HCT116 (cell line): ENCODE data around the gene FFAR3.

Source experiments
- CEBPB ChIP-seq: IDR thresholded peaks from 2 replicates; pipeline ENCODE4 v1.6.1; 2012; ENCODE audit warnings: low read depth
- EZH2 ChIP-seq: fragments of 200-600 bp; sonication (generic); IDR thresholded peaks from 2 replicates; pipeline ENCODE4 v1.6.1; 2017; ENCODE audit warnings: antibody characterized with exemption, mixed run types
- EZH2phosphoT487 ChIP-seq: fragments of 200-600 bp; IDR thresholded peaks from 2 replicates; pipeline ENCODE4 v1.6.1; 2018; ENCODE audit warnings: antibody characterized with exemption, borderline replicate concordance
- FOSL1 ChIP-seq: IDR thresholded peaks from 2 replicates; pipeline ENCODE4 v1.6.1; 2012; ENCODE audit warnings: low read depth
- POLR2A ChIP-seq: IDR thresholded peaks from 2 replicates; pipeline ENCODE4 v1.7.0; 2011; ENCODE audit warnings: borderline replicate concordance; ENCODE audit not compliant: insufficient read depth, insufficient read length; ENCODE audit errors: extremely low read depth
- POLR2AphosphoS5 ChIP-seq: IDR thresholded peaks from 2 replicates; pipeline ENCODE4 v1.6.1; 2011; ENCODE audit warnings: mild to moderate bottlenecking, low read depth, low read length, moderate library complexity
- SIN3A ChIP-seq: IDR thresholded peaks from 2 replicates; pipeline ENCODE4 v1.6.1; 2012; ENCODE audit warnings: low read depth
- SP1 ChIP-seq: IDR thresholded peaks from 2 replicates; pipeline ENCODE4 v1.6.1; 2012; ENCODE audit warnings: low read depth
- YY1 ChIP-seq: IDR thresholded peaks from 2 replicates; pipeline ENCODE4 v1.6.1; 2011; ENCODE audit warnings: low read length, low read depth, moderate library complexity, mild to moderate bottlenecking; ENCODE audit not compliant: insufficient replicate concordance; ENCODE audit errors: extremely low read depth
- ZFX ChIP-seq: fragments of 450-650 bp; IDR thresholded peaks from 2 replicates; pipeline ENCODE4 v1.6.1; 2017
- ZNF274 ChIP-seq: fragments of 200-500 bp; sonication (Bioruptor generic); IDR thresholded peaks from 2 replicates; pipeline ENCODE4 v1.6.1; 2014; ENCODE audit warnings: mild to moderate bottlenecking, low read depth, low read length, inconsistent platforms
- TF ChIP-seq, protein P1 (sequence below), 3 experiments: fragments of 200-600 bp in 1 of 3; sonication (generic) in 1 of 3; IDR thresholded peaks in 2 of 3; conservative IDR thresholded peaks in 1 of 3; 2 replicates each; pipeline ENCODE4 v1.5.1; 2012 to 2017; ENCODE audit warnings: low read depth in 2 of 3, low read length in 2 of 3, antibody characterized with exemption in 1 of 3, borderline replicate concordance in 1 of 3, control low read depth in 1 of 3, mild to moderate bottlenecking in 1 of 3, mixed read lengths in 1 of 3, mixed run types in 1 of 3, moderate library complexity in 1 of 3; ENCODE audit not compliant: insufficient read depth in 1 of 3
- TF ChIP-seq, protein P2 (sequence below): IDR thresholded peaks from 2 replicates; pipeline ENCODE4 v1.6.1; 2012; ENCODE audit warnings: low read depth
- TF ChIP-seq, protein P3 (sequence below): IDR thresholded peaks from 2 replicates; pipeline ENCODE4 v1.6.1; 2012

DNA sequence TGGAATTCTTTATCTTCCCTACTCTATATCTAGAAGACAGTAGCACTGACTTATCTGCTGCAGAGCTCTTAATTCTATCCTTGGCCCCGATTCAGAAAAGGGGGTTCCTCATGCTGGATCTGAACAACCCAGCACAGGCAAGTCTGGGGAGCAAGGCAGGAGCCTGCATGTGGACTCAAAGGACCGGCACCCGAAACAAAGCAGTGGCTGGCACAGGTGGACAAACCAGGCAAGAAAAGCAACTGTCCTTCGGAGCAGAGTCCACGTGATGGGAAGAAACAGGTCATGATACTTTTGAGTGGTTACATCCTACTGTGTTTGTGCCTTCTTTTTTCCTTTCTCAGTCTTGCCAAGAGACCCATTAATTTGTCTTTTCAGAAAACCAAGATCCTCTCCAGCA, 50.9 kb downstream of the FFAR3 start:
- no peak for TF ChIP-seq EZH2
- TF ChIP-seq, protein P1, sequence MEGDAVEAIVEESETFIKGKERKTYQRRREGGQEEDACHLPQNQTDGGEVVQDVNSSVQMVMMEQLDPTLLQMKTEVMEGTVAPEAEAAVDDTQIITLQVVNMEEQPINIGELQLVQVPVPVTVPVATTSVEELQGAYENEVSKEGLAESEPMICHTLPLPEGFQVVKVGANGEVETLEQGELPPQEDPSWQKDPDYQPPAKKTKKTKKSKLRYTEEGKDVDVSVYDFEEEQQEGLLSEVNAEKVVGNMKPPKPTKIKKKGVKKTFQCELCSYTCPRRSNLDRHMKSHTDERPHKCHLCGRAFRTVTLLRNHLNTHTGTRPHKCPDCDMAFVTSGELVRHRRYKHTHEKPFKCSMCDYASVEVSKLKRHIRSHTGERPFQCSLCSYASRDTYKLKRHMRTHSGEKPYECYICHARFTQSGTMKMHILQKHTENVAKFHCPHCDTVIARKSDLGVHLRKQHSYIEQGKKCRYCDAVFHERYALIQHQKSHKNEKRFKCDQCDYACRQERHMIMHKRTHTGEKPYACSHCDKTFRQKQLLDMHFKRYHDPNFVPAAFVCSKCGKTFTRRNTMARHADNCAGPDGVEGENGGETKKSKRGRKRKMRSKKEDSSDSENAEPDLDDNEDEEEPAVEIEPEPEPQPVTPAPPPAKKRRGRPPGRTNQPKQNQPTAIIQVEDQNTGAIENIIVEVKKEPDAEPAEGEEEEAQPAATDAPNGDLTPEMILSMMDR (IDR thresholded peaks at IDR 0.05 in 2 of 3, conservative IDR thresholded peaks at IDR 0.05 in 1 of 3; ENCODE audit: borderline replicate concordance in 1 of 3, insufficient read depth in 1 of 3, low read depth in 2 of 3, low read length in 2 of 3): no peak
- no peak for TF ChIP-seq POLR2A
- TF ChIP-seq SIN3A: no peak
- no peak for TF ChIP-seq POLR2AphosphoS5
- no peak for TF ChIP-seq YY1
- no peak for TF ChIP-seq EZH2phosphoT487
- TF ChIP-seq SP1: no peak
- TF ChIP-seq, protein P2, sequence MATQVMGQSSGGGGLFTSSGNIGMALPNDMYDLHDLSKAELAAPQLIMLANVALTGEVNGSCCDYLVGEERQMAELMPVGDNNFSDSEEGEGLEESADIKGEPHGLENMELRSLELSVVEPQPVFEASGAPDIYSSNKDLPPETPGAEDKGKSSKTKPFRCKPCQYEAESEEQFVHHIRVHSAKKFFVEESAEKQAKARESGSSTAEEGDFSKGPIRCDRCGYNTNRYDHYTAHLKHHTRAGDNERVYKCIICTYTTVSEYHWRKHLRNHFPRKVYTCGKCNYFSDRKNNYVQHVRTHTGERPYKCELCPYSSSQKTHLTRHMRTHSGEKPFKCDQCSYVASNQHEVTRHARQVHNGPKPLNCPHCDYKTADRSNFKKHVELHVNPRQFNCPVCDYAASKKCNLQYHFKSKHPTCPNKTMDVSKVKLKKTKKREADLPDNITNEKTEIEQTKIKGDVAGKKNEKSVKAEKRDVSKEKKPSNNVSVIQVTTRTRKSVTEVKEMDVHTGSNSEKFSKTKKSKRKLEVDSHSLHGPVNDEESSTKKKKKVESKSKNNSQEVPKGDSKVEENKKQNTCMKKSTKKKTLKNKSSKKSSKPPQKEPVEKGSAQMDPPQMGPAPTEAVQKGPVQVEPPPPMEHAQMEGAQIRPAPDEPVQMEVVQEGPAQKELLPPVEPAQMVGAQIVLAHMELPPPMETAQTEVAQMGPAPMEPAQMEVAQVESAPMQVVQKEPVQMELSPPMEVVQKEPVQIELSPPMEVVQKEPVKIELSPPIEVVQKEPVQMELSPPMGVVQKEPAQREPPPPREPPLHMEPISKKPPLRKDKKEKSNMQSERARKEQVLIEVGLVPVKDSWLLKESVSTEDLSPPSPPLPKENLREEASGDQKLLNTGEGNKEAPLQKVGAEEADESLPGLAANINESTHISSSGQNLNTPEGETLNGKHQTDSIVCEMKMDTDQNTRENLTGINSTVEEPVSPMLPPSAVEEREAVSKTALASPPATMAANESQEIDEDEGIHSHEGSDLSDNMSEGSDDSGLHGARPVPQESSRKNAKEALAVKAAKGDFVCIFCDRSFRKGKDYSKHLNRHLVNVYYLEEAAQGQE: no peak
- TF ChIP-seq ZFX: no peak
- TF ChIP-seq, protein P3, sequence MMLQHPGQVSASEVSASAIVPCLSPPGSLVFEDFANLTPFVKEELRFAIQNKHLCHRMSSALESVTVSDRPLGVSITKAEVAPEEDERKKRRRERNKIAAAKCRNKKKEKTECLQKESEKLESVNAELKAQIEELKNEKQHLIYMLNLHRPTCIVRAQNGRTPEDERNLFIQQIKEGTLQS: no peak
- TF ChIP-seq ZNF274: no peak
- TF ChIP-seq CEBPB: no peak
- TF ChIP-seq FOSL1: no peak
